HepG2 (cell line): ENCODE measurements around the gene C19orf73. TPM values are rescaled to one million over a fixed set of nuclear protein-coding genes. Genes with fewer than 3 reads are reported as not detected.

Experiments used
- ARNT2 ChIP-seq: sonication (generic); formaldehyde crosslinking; IDR thresholded peaks from 2 replicates; pipeline ENCODE4 v1.8.0; 2022; ENCODE audit warnings: mild to moderate bottlenecking, low read depth, missing genetic modification reagents, moderate library complexity
- BCLAF1 ChIP-seq: fragments of 450-650 bp; IDR thresholded peaks from 2 replicates; pipeline ENCODE4 v1.6.1; 2017; ENCODE audit warnings: mild to moderate bottlenecking
- CBX5 ChIP-seq: sonication (generic); formaldehyde crosslinking; IDR thresholded peaks from 2 replicates; pipeline ENCODE4 v1.4.0; 2020; ENCODE audit warnings: missing genetic modification reagents, borderline replicate concordance
- EZH2 ChIP-seq: conservative IDR thresholded peaks from 2 replicates; pipeline ENCODE4 v1.6.1; 2012; ENCODE audit warnings: mild to moderate bottlenecking, low read depth, low read length, moderate library complexity
- HMG20A ChIP-seq: IDR thresholded peaks from 2 replicates; pipeline ENCODE4 v1.6.1; 2016; ENCODE audit warnings: borderline replicate concordance
- KDM6A ChIP-seq: IDR thresholded peaks from 2 replicates; pipeline ENCODE4 v1.6.1; 2016; ENCODE audit warnings: low read depth
- MAFF ChIP-seq: IDR thresholded peaks from 2 replicates; pipeline ENCODE4 v1.6.1; 2011; ENCODE audit warnings: low read depth, low read length, improper control_type of control experiment
- MNT ChIP-seq: fragments of 450-650 bp; IDR thresholded peaks from 2 replicates; pipeline ENCODE4 v1.6.1; 2016
- MXD4 ChIP-seq: IDR thresholded peaks from 2 replicates; pipeline ENCODE4 v1.6.1; 2016; ENCODE audit warnings: mild to moderate bottlenecking, missing biosample characterization, missing genetic modification reagents
- SRY ChIP-seq: sonication (generic); formaldehyde crosslinking; IDR thresholded peaks from 2 replicates; pipeline ENCODE4 v1.8.0; 2022; ENCODE audit warnings: mild to moderate bottlenecking, missing genetic modification reagents
- ZBTB33 ChIP-seq: sonication (generic); formaldehyde crosslinking; IDR thresholded peaks from 2 replicates; pipeline ENCODE4 v1.4.0; 2020; ENCODE audit warnings: missing genetic modification reagents
- ZNF281 ChIP-seq: sonication (generic); formaldehyde crosslinking; IDR thresholded peaks from 2 replicates; pipeline ENCODE4 v1.4.0; 2020; ENCODE audit warnings: missing genetic modification reagents, borderline replicate concordance
- ZNF589 ChIP-seq: sonication (generic); formaldehyde crosslinking; conservative IDR thresholded peaks from 2 replicates; pipeline ENCODE4 v1.8.0; 2022; ENCODE audit warnings: mild to moderate bottlenecking, moderate library complexity, missing genetic modification reagents
- ZNF678 ChIP-seq: sonication (generic); formaldehyde crosslinking; IDR thresholded peaks from 2 replicates; pipeline ENCODE4 v1.4.0; 2020; ENCODE audit warnings: mild to moderate bottlenecking, missing genetic modification reagents
- ZNF746 ChIP-seq: sonication (generic); formaldehyde crosslinking; IDR thresholded peaks from 2 replicates; pipeline ENCODE4 v1.8.0; 2022; ENCODE audit warnings: mild to moderate bottlenecking, missing genetic modification reagents
- ZSCAN21 ChIP-seq: sonication (generic); formaldehyde crosslinking; IDR thresholded peaks from 2 replicates; pipeline ENCODE4 v1.8.0; 2022; ENCODE audit warnings: mild to moderate bottlenecking, missing genetic modification reagents, moderate library complexity, borderline replicate concordance
- polyA plus RNA-seq, 8 experiments: library from polyadenylated mRNA; depleted of rRNA in 3 of 8; stranded (reverse) in 7 of 8; unstranded in 1 of 8; fragments of >200 nt; fragmentation: Illumina TruSeq in 4 of 8; extraction: Trizol in 4 of 8; gene quantifications; 2 replicates each; pipeline versions ENCODE4 v1.2.1 to v1.2.3, GENCODE V29; 2011 to 2016; ENCODE audit warnings: low read depth in 4 of 8, missing spikeins in 1 of 8, mixed read lengths in 1 of 8; ENCODE audit not compliant: insufficient read depth in 1 of 8
- total RNA-seq, 5 experiments: library from RNA; depleted of rRNA; stranded (reverse); fragments of >200 nt; fragmentation: Illumina TruSeq; extraction: Trizol; gene quantifications; 2 replicates each; pipeline ENCODE4 v1.2.3, GENCODE V29; 2016; ENCODE audit warnings: low read depth in 1 of 5
- TF ChIP-seq, protein P1 (sequence below): sonication (generic); formaldehyde crosslinking; conservative IDR thresholded peaks from 2 replicates; pipeline ENCODE4 v1.8.0; 2022; ENCODE audit warnings: low read depth, missing genetic modification reagents

C19orf73 gene
- total and polyA plus RNA-seq, 2 of the 13 experiments (the other 11 are each of a cell fraction or from before 2014, with no cell fraction given) = 1.4 to 1.5 TPM

- peak; percentile 69; the same call in 1 of the 2 replicates for TF ChIP-seq ZNF281 (CRISPR knock-in tag)
- peak; percentile 72; the same call in 1 of the 2 replicates for TF ChIP-seq ZSCAN21 (CRISPR knock-in tag)
- TF ChIP-seq BCLAF1 = no peak
- TF ChIP-seq ARNT2 = peak; percentile 84
- TF ChIP-seq ZNF746 (CRISPR knock-in tag) = no peak
- TF ChIP-seq MAFF = no peak
- no peak for TF ChIP-seq KDM6A (CRISPR knock-in tag)
- TF ChIP-seq EZH2 = no peak
- peak; percentile 41; the same call in 1 of the 2 replicates for TF ChIP-seq CBX5 (CRISPR knock-in tag)
- TF ChIP-seq, protein P1, sequence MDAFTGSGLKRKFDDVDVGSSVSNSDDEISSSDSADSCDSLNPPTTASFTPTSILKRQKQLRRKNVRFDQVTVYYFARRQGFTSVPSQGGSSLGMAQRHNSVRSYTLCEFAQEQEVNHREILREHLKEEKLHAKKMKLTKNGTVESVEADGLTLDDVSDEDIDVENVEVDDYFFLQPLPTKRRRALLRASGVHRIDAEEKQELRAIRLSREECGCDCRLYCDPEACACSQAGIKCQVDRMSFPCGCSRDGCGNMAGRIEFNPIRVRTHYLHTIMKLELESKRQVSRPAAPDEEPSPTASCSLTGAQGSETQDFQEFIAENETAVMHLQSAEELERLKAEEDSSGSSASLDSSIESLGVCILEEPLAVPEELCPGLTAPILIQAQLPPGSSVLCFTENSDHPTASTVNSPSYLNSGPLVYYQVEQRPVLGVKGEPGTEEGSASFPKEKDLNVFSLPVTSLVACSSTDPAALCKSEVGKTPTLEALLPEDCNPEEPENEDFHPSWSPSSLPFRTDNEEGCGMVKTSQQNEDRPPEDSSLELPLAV (CRISPR knock-in tag) = no peak
- TF ChIP-seq MXD4 (CRISPR knock-in tag) = peak; percentile 65; the same call in 1 of the 2 replicates
- TF ChIP-seq ZNF589 (CRISPR knock-in tag) = peak; percentile 78; the same call in 1 of the 2 replicates
- no peak for TF ChIP-seq MNT
- TF ChIP-seq HMG20A (CRISPR knock-in tag) = no peak
- TF ChIP-seq SRY (CRISPR knock-in tag) = 0 out of 2 replicates have a peak, but pooled peaks have one; percentile 65
- TF ChIP-seq ZBTB33 (CRISPR knock-in tag) = peak; percentile 40; the same call in 1 of the 2 replicates
- TF ChIP-seq ZNF678 = no peak
Measured at GRCh38 chr19:49119411-49120324, 725 bp upstream of the C19orf73 start, which contains the start of gene PPFIA3 (continued).
